OCI-LY3 (cell line): Measurements from ENCODE around the gene SSBP2.

Experiments
- CTCF ChIP-seq: fragments of 200-600, 300-600 bp; sonication (generic); IDR thresholded peaks from 2 replicates; pipeline ENCODE4 v1.5.1; 2014; ENCODE audit warnings: antibody characterized with exemption, low read length, low read depth
- EZH2phosphoT487 ChIP-seq: fragments of 200-600 bp; shearing (Covaris generic); IDR thresholded peaks from 2 replicates; pipeline ENCODE4 v1.6.1; 2018; ENCODE audit warnings: antibody characterized with exemption, mixed run types, low read depth

GRCh38 chr5:81782811-81783210 is 31.9 kb upstream of the SSBP2 start:
- TF ChIP-seq CTCF = no peak
- no peak for TF ChIP-seq EZH2phosphoT487
